GM18873 (cell line): ENCODE data around the gene RPAP2.
A peak's percentile ranks its signal among the peaks of the same experiment; 100 is the strongest.
"Not testable (repeated sequence)": the region's sequence is repeated elsewhere in the genome, so short reads cannot be mapped to it uniquely, and the experiment has no call there.

Experiments
- ATAC-seq: cut with Tn5 transposase; IDR thresholded peaks from one replicate; pipeline ENCODE4 v1.9.1; 2021; ENCODE audit warnings: mild to moderate bottlenecking, moderate library complexity, moderate number of reproducible peaks; ENCODE audit not compliant: unreplicated experiment, low FRiP score

The RPAP2 gene

GRCh38 chr1:92367496-92367895 lies 68.6 kb downstream of the RPAP2 start:
- no peak for ATAC-seq

DNA sequence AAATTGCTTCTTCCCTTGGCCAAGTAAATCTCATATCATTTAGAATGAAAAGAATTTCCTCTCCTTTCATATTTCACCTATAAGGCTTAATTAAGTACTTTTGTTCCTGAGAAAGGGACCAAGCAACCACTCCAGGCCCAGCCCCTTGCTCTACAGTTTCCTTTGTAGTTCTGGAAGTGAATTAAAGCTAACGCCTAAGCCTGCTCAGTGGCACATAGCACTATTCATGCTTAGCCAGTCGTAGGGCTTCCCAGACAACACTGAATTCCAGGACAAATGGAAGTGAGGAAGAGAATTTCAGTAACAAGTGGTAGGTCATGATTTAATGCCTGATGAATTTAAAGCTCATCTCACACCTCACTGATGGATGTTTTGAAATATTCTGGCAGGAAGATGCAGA lies 73.3 kb downstream of the RPAP2 start:
- no peak for ATAC-seq

- no peak for ATAC-seq
These were observed 75.4 kb downstream of the RPAP2 start for GRCh38 chr1:92374223-92374622.

GRCh38 chr1:92376345-92376744 lies 77.5 kb downstream of the RPAP2 start:
- ATAC-seq: no peak

DNA sequence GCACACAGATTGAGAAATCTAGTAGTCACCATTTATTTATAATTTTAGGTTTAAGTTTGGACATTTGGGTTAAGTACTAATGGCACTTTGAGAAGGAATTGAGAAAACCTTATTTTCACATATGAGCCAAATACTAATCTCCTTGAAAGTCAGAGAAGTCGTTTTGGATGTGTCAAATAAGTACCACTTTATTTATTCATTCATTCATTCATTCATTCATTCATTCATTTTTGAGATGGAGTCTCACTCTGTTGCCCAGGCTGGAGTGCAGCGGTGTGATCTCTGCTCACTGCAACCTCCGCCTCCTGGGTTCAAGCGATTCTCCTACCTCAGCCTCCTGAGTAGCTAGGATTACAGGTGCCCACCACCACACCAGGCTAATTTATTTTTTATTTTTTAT lies 79.1 kb downstream of the RPAP2 start:
- not testable (repeated sequence) for ATAC-seq

DNA sequence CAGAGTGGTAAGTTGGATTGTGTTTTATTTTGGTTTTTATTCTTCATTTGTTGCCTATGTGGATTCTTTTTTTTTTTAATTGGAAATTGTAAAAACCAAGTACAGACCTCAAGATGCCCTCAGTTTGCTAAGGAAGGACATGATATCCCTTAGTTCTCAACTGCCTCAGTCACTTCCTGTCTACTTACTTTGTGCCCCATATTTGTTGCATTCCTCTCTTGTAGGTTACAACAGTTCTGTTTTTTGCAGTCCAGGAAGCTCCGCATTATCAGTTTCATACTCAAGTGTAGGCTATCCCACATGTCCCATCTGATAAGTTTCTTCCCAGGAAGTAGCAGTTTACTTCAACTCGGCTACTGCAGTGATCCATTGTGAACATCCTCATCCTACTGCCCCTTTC lies 82.0 kb downstream of the RPAP2 start:
- ATAC-seq: no peak

DNA sequence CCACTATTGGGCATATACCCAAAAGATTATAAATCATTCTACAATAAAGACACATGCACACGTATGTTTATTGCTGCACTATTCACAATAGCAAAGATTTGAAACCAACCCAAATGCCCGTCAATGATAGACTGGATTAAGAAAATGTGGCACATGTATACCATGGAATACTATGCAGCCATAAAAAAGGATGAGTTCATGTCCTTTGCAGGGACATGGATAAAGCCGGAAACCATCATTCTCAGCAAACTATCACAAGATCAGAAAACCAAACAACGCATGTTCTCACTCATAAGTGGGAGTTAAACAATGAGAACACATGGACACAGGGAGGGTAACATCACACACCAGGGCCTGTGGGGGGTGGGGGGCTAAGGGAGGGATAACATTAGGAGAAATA lies 95.1 kb downstream of the RPAP2 start:
- not testable (repeated sequence) for ATAC-seq

- no peak for ATAC-seq
These were observed 99.7 kb downstream of the RPAP2 start for GRCh38 chr1:92398519-92398918.

- peak; percentile 91 for ATAC-seq
These were observed 100.2 kb downstream of the RPAP2 start for GRCh38 chr1:92399076-92399475.

GRCh38 chr1:92404661-92405060 lies 105.8 kb downstream of the RPAP2 start:
- no peak for ATAC-seq

DNA sequence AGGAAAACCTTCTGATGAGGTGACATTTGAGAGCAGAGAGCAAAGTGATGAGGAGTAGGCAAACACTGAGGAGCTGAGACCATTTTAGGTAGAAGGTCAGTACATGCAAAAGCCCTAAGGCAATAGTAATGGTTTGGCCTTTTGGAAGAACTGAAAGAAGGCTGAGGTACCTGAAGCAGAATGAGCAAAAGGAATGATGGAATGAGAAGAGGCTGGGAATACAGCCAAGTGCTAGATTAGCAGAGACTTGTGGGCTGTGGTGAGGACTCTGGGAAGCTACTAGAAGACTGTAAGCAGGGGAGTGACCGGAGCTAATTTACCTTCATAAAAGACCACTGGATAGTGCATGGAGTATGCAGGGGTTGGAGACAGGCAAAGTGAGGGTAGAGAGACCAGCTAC lies 110.0 kb downstream of the RPAP2 start:
- ATAC-seq: no peak

DNA sequence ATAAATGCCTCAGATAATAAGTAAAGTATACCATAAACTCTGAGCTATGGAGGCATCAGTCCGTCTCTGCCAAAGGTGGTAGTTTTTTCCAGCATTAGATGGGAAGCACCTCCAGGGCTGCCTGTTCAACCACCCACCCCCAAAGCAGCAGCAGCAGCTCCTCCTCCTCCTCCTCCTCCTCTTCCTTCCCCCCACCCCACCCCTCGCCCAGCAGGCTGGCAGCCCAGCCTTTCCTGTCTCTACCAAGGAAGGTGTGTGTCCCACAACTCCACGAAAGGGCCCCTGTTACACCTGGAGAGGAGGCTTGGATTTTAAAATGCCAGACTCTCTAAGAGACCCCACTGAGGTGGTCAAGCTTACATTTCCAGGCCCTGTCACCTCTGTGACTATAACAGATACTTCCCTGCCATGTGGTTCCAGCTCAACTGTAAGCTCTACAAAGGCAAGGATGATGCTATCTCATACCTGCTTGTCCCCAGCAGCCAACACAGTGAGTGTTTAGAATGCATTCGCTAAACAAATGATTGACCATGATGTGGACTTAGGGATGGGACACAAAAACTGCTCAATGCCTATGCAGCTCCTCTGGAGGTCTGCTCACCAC lies 111.2 kb downstream of the RPAP2 start:
- no peak for ATAC-seq

DNA sequence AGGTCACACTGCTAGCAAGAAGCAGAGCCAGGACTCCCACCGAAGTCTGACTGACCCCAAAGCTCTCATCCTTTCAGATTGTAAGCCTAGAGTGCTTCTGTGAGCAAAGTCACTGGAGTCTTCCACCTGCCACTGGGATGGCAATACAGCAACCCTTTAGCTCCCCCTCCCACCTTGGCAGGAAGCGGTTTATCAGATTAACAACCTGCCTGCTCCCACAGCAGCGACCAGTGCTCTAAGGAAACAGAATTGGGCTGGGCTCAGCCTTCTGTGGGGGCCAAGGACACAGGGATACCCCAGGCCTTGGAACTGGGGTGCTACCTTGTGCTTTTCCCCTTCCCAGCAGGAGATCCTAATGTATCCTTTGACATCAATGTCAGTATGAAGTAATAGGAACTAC lies 111.8 kb downstream of the RPAP2 start:
- ATAC-seq: no peak

DNA sequence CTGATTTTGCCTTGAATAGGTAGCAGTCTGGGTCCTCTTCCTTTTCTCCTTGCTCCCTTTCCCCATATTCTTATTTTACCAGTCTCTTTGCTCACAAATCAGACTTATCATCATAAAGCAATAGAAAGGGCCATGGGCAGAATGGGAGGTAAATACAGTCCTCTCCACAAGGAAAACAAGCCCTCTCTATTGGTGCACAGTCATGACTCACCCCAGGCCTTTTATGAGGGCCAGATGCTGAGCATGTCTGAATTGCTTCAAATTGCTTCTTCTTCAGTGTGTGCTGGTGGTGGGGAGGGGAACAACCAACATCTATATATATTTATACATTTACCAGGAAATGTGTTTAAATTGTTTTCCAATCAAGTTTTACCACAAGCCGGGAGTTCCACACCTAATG lies 112.7 kb downstream of the RPAP2 start:
- ATAC-seq: no peak

DNA sequence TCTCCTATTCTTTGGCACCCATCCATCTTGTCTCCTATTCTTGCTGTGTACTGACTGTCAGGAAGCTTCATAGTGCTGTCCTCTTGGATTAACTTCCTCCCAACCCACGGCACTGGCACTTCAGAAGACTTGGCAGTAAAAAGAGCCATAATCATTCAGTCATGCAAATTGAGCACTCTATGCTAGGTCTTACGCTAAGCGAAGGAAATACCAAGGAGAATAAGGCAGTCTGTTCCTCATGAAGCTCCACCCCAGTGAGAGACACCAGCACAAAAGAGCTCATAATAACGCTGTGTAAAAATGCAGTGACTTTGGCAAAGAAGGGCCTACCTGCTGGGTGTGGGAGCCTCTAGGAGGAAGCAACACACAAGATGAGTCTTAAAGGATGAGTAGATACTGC lies 120.8 kb downstream of the RPAP2 start:
- no peak for ATAC-seq

- no peak for ATAC-seq
These were observed 125.5 kb downstream of the RPAP2 start for GRCh38 chr1:92424381-92424780.

GRCh38 chr1:92425617-92426016 lies 126.8 kb downstream of the RPAP2 start:
- ATAC-seq: no peak

- ATAC-seq: no peak
These were observed 131.2 kb downstream of the RPAP2 start for GRCh38 chr1:92430030-92430429.

GRCh38 chr1:92434572-92434971 lies 135.7 kb downstream of the RPAP2 start:
- ATAC-seq: not testable (repeated sequence)

- no peak for ATAC-seq
These were observed 140.4 kb downstream of the RPAP2 start for GRCh38 chr1:92439291-92439690.

DNA sequence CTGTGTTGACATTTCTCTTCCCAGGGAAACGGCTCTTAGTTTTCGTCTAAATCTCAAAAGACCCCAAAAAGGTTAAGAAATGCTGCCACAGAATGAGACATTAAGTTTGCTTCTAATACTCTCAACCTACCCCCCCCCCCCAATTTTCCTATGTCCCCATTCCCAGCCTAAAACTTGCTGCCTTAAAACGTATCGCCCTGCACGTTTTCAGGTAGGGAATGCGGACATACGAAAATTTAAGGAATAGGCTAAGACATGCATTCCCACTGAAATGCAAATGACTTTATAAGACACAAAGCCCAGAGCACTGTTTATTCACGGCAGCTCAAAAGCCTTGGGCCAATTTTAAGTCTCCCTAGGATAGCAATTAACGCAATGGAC lies 142.4 kb downstream of the RPAP2 start:
- ATAC-seq: no peak

DNA sequence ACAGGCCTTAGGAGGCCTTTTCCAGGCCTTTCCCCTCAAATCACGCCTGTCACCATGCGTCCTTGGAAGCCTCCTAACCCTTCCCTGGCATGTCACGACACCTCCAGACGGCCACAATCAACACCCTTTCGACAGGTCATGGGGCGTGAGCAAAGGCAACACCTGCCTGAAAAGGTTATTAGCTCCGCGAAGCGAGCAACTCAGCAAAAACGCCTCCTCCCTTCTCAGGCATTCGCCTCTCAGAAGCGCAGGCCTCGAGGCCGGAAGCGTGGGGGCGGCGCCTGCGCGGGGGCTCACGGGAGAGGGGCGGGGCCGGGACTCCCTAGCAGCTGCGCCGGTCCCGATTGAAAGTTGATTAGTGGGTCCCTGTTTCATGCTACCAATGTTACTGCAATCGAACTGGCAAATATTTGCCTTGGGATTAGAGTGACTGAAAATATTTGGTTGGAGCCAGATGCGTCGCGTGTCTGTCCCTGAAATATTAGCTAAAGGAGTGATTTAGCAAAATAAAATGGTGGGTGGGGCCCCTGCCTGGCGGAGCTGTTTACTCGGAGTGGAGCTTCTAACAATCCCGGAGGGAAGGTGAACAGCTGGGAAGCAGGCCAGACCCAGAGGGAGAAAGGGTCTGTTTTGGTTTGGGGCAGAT lies 143.0 kb downstream of the RPAP2 start:
- ATAC-seq: no peak

DNA sequence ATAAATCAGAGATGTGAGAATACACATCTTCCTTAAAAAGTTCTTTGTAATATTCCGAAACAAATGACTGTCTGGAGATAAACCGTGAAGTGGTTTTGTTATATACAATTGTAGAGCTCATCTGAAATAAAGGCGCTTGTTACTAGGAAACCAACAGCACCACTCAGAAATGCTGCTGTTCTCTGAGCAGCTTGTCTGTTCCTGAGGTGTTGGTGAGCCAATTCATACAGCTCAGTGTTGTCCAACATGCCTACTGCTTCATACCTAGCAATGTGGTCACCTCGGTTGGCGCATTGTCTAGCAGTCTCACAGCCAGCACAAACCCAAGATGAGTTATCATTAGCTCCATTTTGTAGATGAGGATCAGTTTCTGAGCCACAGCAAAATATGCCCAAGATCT lies 143.5 kb downstream of the RPAP2 start:
- no peak for ATAC-seq
